ENCODE results near the gene TYK2. TPM values are rescaled to one million over a fixed set of nuclear protein-coding genes. Genes with fewer than 3 reads are reported as not detected.

TYK2 gene
- total and polyA plus RNA-seq, 2 of the 13 experiments (the other 11 are each of a cell fraction or from before 2014, with no cell fraction given) = 38.8 to 60.1 TPM

DNA sequence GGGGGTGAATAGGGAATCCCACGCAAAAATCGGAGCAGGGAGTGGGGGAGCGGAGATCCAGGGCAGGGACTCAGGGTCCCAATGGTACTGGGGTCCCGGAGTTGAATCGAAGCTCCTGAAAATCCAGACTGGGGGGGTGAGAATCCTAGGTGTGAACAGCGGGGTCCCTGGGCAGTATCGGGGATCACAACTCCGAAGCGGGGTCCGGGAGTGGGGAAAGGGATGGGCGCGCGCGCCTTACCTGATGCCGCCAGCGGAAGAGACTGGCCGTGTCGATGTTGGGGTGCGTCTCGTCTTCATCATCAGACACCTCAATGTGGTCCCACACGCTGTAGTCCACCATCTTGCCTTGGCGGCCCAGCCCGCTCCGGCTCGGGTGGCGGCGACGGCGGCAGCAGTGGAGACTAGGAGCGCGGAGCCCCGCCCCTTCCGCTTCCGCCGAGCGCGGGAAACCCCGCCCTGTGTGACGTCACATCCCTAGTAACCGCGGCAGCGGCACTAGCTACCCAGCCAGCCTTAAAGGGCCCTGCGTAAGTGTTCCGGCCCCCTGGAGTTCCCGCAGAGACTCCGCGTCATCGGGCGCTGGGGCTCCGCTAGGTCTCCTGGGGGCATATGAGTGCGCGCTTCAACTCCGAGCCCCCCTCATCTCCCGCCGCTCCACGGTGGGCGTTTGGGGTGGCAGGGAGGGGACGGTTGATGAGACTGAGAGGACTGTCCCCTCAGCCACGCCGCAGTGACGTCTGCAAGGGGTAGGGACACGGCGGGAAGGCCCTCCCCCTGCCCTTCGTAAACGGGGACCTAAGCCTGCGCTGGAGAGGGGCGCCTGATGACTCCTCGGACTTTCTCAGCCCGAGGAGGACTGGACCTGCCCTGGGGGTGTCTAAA lies 23.0 kb upstream of the TYK2 start, which contains the start of gene CDC37 (continued):
- TF ChIP-seq, protein P1, sequence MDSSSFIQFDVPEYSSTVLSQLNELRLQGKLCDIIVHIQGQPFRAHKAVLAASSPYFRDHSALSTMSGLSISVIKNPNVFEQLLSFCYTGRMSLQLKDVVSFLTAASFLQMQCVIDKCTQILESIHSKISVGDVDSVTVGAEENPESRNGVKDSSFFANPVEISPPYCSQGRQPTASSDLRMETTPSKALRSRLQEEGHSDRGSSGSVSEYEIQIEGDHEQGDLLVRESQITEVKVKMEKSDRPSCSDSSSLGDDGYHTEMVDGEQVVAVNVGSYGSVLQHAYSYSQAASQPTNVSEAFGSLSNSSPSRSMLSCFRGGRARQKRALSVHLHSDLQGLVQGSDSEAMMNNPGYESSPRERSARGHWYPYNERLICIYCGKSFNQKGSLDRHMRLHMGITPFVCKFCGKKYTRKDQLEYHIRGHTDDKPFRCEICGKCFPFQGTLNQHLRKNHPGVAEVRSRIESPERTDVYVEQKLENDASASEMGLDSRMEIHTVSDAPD (CRISPR knock-in tag; IDR thresholded peaks at IDR 0.05) = no peak
- TF ChIP-seq NFE2L2 (IDR thresholded peaks at IDR 0.05; ENCODE audit: low read length) = no peak
- TF ChIP-seq TGIF2 (CRISPR knock-in tag; IDR thresholded peaks at IDR 0.05) = peak; percentile 87
- TF ChIP-seq EHMT2 (IDR thresholded peaks at IDR 0.05; ENCODE audit: borderline replicate concordance, low read depth, low read length) = no peak
- TF ChIP-seq SMAD3 (CRISPR knock-in tag; IDR thresholded peaks at IDR 0.05) = 0 out of 2 replicates have a peak, but pooled peaks have one; percentile 35
- TF ChIP-seq ZNF317 (CRISPR knock-in tag; IDR thresholded peaks at IDR 0.05) = peak; percentile 37; the same call in 1 of the 2 replicates
- TF ChIP-seq PRPF4 (IDR thresholded peaks at IDR 0.05; ENCODE audit: low read depth, low read length, poor library complexity, severe bottlenecking) = no peak
- TF ChIP-seq ZNF383 (CRISPR knock-in tag; IDR thresholded peaks at IDR 0.05; ENCODE audit: borderline replicate concordance) = no peak
- TF ChIP-seq, protein P2, sequence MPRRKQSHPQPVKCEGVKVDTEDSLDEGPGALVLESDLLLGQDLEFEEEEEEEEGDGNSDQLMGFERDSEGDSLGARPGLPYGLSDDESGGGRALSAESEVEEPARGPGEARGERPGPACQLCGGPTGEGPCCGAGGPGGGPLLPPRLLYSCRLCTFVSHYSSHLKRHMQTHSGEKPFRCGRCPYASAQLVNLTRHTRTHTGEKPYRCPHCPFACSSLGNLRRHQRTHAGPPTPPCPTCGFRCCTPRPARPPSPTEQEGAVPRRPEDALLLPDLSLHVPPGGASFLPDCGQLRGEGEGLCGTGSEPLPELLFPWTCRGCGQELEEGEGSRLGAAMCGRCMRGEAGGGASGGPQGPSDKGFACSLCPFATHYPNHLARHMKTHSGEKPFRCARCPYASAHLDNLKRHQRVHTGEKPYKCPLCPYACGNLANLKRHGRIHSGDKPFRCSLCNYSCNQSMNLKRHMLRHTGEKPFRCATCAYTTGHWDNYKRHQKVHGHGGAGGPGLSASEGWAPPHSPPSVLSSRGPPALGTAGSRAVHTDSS (CRISPR knock-in tag; conservative IDR thresholded peaks at IDR 0.05) = 0 out of 2 replicates have a peak, but pooled peaks have one; percentile 57
- TF ChIP-seq, protein P3, sequence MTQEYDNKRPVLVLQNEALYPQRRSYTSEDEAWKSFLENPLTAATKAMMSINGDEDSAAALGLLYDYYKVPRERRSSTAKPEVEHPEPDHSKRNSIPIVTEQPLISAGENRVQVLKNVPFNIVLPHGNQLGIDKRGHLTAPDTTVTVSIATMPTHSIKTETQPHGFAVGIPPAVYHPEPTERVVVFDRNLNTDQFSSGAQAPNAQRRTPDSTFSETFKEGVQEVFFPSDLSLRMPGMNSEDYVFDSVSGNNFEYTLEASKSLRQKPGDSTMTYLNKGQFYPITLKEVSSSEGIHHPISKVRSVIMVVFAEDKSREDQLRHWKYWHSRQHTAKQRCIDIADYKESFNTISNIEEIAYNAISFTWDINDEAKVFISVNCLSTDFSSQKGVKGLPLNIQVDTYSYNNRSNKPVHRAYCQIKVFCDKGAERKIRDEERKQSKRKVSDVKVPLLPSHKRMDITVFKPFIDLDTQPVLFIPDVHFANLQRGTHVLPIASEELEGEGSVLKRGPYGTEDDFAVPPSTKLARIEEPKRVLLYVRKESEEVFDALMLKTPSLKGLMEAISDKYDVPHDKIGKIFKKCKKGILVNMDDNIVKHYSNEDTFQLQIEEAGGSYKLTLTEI (CRISPR knock-in tag; conservative IDR thresholded peaks at IDR 0.05) = no peak
- peak; percentile 91 for TF ChIP-seq ATF7 (IDR thresholded peaks at IDR 0.05)
- no peak for TF ChIP-seq ATF7 (CRISPR knock-in tag; IDR thresholded peaks at IDR 0.05)
- TF ChIP-seq, protein P4, sequence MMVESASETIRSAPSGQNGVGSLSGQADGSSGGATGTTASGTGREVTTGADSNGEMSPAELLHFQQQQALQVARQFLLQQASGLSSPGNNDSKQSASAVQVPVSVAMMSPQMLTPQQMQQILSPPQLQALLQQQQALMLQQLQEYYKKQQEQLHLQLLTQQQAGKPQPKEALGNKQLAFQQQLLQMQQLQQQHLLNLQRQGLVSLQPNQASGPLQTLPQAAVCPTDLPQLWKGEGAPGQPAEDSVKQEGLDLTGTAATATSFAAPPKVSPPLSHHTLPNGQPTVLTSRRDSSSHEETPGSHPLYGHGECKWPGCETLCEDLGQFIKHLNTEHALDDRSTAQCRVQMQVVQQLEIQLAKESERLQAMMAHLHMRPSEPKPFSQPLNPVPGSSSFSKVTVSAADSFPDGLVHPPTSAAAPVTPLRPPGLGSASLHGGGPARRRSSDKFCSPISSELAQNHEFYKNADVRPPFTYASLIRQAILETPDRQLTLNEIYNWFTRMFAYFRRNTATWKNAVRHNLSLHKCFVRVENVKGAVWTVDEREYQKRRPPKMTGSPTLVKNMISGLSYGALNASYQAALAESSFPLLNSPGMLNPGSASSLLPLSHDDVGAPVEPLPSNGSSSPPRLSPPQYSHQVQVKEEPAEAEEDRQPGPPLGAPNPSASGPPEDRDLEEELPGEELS (CRISPR knock-in tag; IDR thresholded peaks at IDR 0.05) = peak; percentile 12; the same call in 1 of the 2 replicates
- peak; percentile 12; the same call in 1 of the 2 replicates for TF ChIP-seq ZKSCAN8 (CRISPR knock-in tag; IDR thresholded peaks at IDR 0.05; ENCODE audit: borderline replicate concordance)
- TF ChIP-seq, protein P5, sequence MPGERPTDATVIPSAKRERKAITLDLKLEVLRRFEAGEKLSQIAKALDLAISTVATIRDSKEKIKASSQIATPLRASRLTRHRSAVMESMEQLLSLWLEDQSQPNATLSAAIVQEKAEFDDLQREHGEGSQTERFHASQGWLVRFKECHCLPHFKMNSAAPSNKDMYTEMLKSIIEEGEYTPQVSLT (CRISPR knock-in tag; IDR thresholded peaks at IDR 0.05; ENCODE audit: borderline replicate concordance, low read depth) = no peak
- no peak for TF ChIP-seq SKI (IDR thresholded peaks at IDR 0.05; ENCODE audit: partially characterized antibody)
- TF ChIP-seq ZNF891 (CRISPR knock-in tag; IDR thresholded peaks at IDR 0.05) = no peak; the same call in 1 of the 2 replicates
- no peak for TF ChIP-seq ZNF878 (CRISPR knock-in tag; IDR thresholded peaks at IDR 0.05)
- TF ChIP-seq, protein P6, sequence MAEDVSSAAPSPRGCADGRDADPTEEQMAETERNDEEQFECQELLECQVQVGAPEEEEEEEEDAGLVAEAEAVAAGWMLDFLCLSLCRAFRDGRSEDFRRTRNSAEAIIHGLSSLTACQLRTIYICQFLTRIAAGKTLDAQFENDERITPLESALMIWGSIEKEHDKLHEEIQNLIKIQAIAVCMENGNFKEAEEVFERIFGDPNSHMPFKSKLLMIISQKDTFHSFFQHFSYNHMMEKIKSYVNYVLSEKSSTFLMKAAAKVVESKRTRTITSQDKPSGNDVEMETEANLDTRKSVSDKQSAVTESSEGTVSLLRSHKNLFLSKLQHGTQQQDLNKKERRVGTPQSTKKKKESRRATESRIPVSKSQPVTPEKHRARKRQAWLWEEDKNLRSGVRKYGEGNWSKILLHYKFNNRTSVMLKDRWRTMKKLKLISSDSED (CRISPR knock-in tag; IDR thresholded peaks at IDR 0.05) = no peak
- TF ChIP-seq IKZF4 (CRISPR knock-in tag; IDR thresholded peaks at IDR 0.05; ENCODE audit: borderline replicate concordance, low read depth, not compliant biosample characterization) = no peak
